GM12878 (cell line): ENCODE data around the gene CDC45. TPM values are rescaled to one million over a fixed set of nuclear protein-coding genes. Genes with fewer than 3 reads are reported as not detected.

Source experiments
- ATAC-seq: fragments of 200-7000 bp; cut with Tn5 transposase; 3 replicates; pipeline ENCODE4 v1.9.1; 2020; ENCODE audit warnings: mild to moderate bottlenecking, moderate library complexity
- BruUV-seq: library from RNA; stranded (reverse); fragments of 400-500 nt; replicated peaks from 2 replicates; lab custom pipeline; 2021; lab: Mats Ljungman, UMichigan
- CTCF ChIA-PET: fragments of 300-600 bp; sonication (Branson Sonifier 250); formaldehyde crosslinking; extraction: SDS; loops from one replicate; lab custom pipeline; 2021; ENCODE audit warnings: inconsistent platforms; lab: Yijun Ruan, JAX
- POLR2A ChIA-PET: fragments of 350-600 bp; formaldehyde crosslinking; extraction: SDS; loops from one replicate; lab custom pipeline; 2021; ENCODE audit warnings: inconsistent platforms; lab: Charles Lee
- RAD21 ChIA-PET: fragments of 300-600 bp; sonication (Branson Sonifier 250); formaldehyde crosslinking; loops from one replicate; lab custom pipeline; 2023; ENCODE audit warnings: antibody characterized with exemption; ENCODE audit not compliant: unreplicated experiment; lab: Charles Lee
- SMC1A ChIA-PET: fragments of 300-600 bp; sonication (Branson Sonifier 250); formaldehyde crosslinking; loops from one replicate; lab custom pipeline; 2023; ENCODE audit not compliant: unreplicated experiment, uncharacterized antibody; lab: Charles Lee
- DNase-seq: peaks from one replicate; pipeline ENCODE4 v3.0.0-alpha.2; 2011; ENCODE audit warnings: low read depth, low spot score
- FAIRE-seq: peaks from 3 replicates; lab custom pipeline; 2011; peaks lifted over from hg19 to GRCh38; lab: Jason Lieb, UNC
- H2AFZ ChIP-seq: 2 replicates; pipeline ENCODE4 v1.6.0; 2011; ENCODE audit warnings: low read depth, low read length, control low read depth; ENCODE audit not compliant: control insufficient read depth
- H3K27ac ChIP-seq: 2 replicates; pipeline ENCODE4 v1.5.1; 2011; ENCODE audit warnings: control low read depth; ENCODE audit not compliant: control insufficient read depth, insufficient read depth
- H3K27me3 ChIP-seq, 2 experiments: replicated peaks in 1 of 2; 2 replicates each; pipeline versions ENCODE4 v1.6.0 to v1.6.1; 2011; ENCODE audit warnings: low read length in 1 of 2; ENCODE audit not compliant: control insufficient read depth in 2 of 2, insufficient read depth in 2 of 2
- H3K36me3 ChIP-seq, 2 experiments: 2 replicates each; pipeline ENCODE4 v1.5.1; 2011; ENCODE audit warnings: low read length in 1 of 2; ENCODE audit not compliant: control insufficient read depth in 2 of 2, insufficient read depth in 2 of 2
- H3K4me1 ChIP-seq: 2 replicates; pipeline ENCODE4 v1.6.1; 2011; ENCODE audit warnings: mild to moderate bottlenecking, low read length, moderate library complexity, mixed read lengths; ENCODE audit not compliant: control insufficient read depth, insufficient read depth
- H3K4me2 ChIP-seq: 2 replicates; pipeline ENCODE4 v1.6.0; 2011; ENCODE audit warnings: control low read depth; ENCODE audit not compliant: control insufficient read depth, insufficient read depth
- H3K4me3 ChIP-seq: fragments of 200-600 bp; sonication (generic); 2 replicates; pipeline ENCODE4 v1.5.1; 2016
- H3K79me2 ChIP-seq: 2 replicates; pipeline ENCODE4 v1.6.0; 2011; ENCODE audit warnings: low read length; ENCODE audit not compliant: control insufficient read depth, insufficient read depth
- H3K9ac ChIP-seq: 2 replicates; pipeline ENCODE4 v1.8.0; 2011; ENCODE audit warnings: low read length, control low read depth, mixed read lengths; ENCODE audit not compliant: control insufficient read depth, insufficient read depth
- H3K9me3 ChIP-seq: replicated peaks from 3 replicates; pipeline ENCODE4 v1.5.1; 2011; ENCODE audit warnings: mild to moderate bottlenecking, low read length; ENCODE audit not compliant: control insufficient read depth, insufficient read depth
- H4K20me1 ChIP-seq: 2 replicates; pipeline ENCODE4 v1.6.0; 2011; ENCODE audit not compliant: control insufficient read depth, insufficient read depth
- BRCA1 ChIP-seq: IDR thresholded peaks from 2 replicates; pipeline ENCODE4 v1.6.1; 2011; ENCODE audit warnings: low read depth, low read length, improper control_type of control experiment
- CEBPB ChIP-seq, 2 experiments: fragments of 150-350 bp in 1 of 2; IDR thresholded peaks; 2 replicates each; pipeline ENCODE4 v1.6.1; 2012 to 2014; ENCODE audit warnings: low read depth in 2 of 2, low read length in 2 of 2, borderline replicate concordance in 1 of 2, inconsistent platforms in 1 of 2
- CEBPZ ChIP-seq: fragments of 150-350 bp; IDR thresholded peaks from 2 replicates; pipeline ENCODE4 v1.6.1; 2016; ENCODE audit warnings: low read depth, low read length
- CREB1 ChIP-seq: IDR thresholded peaks from 2 replicates; pipeline ENCODE4 v1.6.1; 2012; ENCODE audit warnings: low read depth, mild to moderate bottlenecking, inconsistent platforms
- EED ChIP-seq: sonication (generic); IDR thresholded peaks from 2 replicates; pipeline ENCODE4 v1.6.1; 2016; ENCODE audit warnings: antibody characterized with exemption, low read depth
- FOXM1 ChIP-seq: IDR thresholded peaks from 2 replicates; pipeline ENCODE4 v1.6.1; 2012; ENCODE audit warnings: low read depth, mild to moderate bottlenecking, inconsistent platforms, low read length, moderate library complexity
- MXI1 ChIP-seq: fragments of 150-350 bp; IDR thresholded peaks from 2 replicates; pipeline ENCODE4 v1.6.1; 2011; ENCODE audit warnings: low read depth, mild to moderate bottlenecking, inconsistent platforms, low read length, improper control_type of control experiment
- NR2F1 ChIP-seq: fragments of 450-650 bp; conservative IDR thresholded peaks from 2 replicates; pipeline ENCODE4 v1.6.1; 2017; ENCODE audit warnings: mild to moderate bottlenecking
- POLR2AphosphoS5 ChIP-seq: IDR thresholded peaks from 2 replicates; pipeline ENCODE4 v1.6.1; 2011; ENCODE audit warnings: mild to moderate bottlenecking, low read length, inconsistent platforms
- RUNX3 ChIP-seq: IDR thresholded peaks from 2 replicates; pipeline ENCODE4 v1.6.1; 2012; ENCODE audit warnings: low read length, inconsistent platforms
- SIN3A ChIP-seq: IDR thresholded peaks from 2 replicates; pipeline ENCODE4 v1.6.1; 2012; ENCODE audit warnings: low read depth, low read length, improper control_type of control experiment
- SREBF1 ChIP-seq: IDR thresholded peaks from 2 replicates; pipeline ENCODE4 v1.6.1; 2012; ENCODE audit warnings: mild to moderate bottlenecking, low read length
- SREBF2 ChIP-seq: IDR thresholded peaks from 2 replicates; pipeline ENCODE4 v1.6.1; 2012; ENCODE audit warnings: mild to moderate bottlenecking, low read length
- TBL1XR1 ChIP-seq: IDR thresholded peaks from 2 replicates; pipeline ENCODE4 v1.6.1; 2012; ENCODE audit warnings: low read depth, low read length, improper control_type of control experiment
- WRNIP1 ChIP-seq: IDR thresholded peaks from 2 replicates; pipeline ENCODE4 v1.6.1; 2011; ENCODE audit warnings: low read depth, low read length, improper control_type of control experiment, borderline replicate concordance
- ZBED1 ChIP-seq: IDR thresholded peaks from 2 replicates; pipeline ENCODE4 v1.6.1; 2016; ENCODE audit warnings: borderline replicate concordance
- ZNF217 ChIP-seq: fragments of 450-650 bp; IDR thresholded peaks from 2 replicates; pipeline ENCODE4 v1.6.1; 2017; ENCODE audit warnings: antibody characterized with exemption, mild to moderate bottlenecking
- ZNF24 ChIP-seq: fragments of 450-650 bp; IDR thresholded peaks from 2 replicates; pipeline ENCODE4 v1.6.1; 2017; ENCODE audit warnings: antibody characterized with exemption, mild to moderate bottlenecking
- ZZZ3 ChIP-seq: IDR thresholded peaks from 2 replicates; pipeline ENCODE4 v1.6.1; 2011; ENCODE audit warnings: low read depth; ENCODE audit not compliant: control insufficient read depth, insufficient read length
- WGBS: methylation state at CpG from one replicate; pipeline ENCODE4 v1.1.6; 2016; ENCODE audit warnings: low lambda C conversion rate; ENCODE audit not compliant: insufficient replicate concordance, insufficient coverage; ENCODE audit errors: missing lambda C conversion rate; 5-methylcytosine and 5-hydroxymethylcytosine counted together
- in situ Hi-C: fragments of 300-500 bp; cut with MboI; formaldehyde crosslinking; loops from 9 replicates; pipeline ENCODE4 v1.14.3; 2018; ENCODE audit warnings: mixed read lengths
- intact Hi-C: fragments of 100-400 bp; cut with micrococcal nuclease; formaldehyde crosslinking; loops from one replicate; pipeline ENCODE4 v1.14.2; 2022; ENCODE audit not compliant: unreplicated experiment
- polyA plus RNA-seq, 11 experiments: library from polyadenylated mRNA; depleted of rRNA in 4 of 11; unstranded in 6 of 11; stranded (reverse) in 5 of 11; fragments of >200 nt; fragmentation: Nextera tagmentation in 4 of 11; fragmentation: Illumina TruSeq in 1 of 11; extraction: Ambion mirVana in 4 of 11; extraction: Trizol in 1 of 11; gene quantifications; 1 replicate in 1 of 11; 2 replicates in 10 of 11; pipeline versions ENCODE4 v1.2.1 to v1.2.3, GENCODE V29; 2011 to 2016; ENCODE audit warnings: inconsistent platforms in 2 of 11, missing spikeins in 2 of 11, low read depth in 1 of 11
- total RNA-seq, 4 experiments: library from RNA; depleted of rRNA in 3 of 4; stranded (reverse); fragments of >200 nt in 3 of 4; fragmentation: Illumina TruSeq in 1 of 4; extraction: Trizol in 1 of 4; gene quantifications; 2 replicates each; pipeline versions ENCODE4 v1.2.1 to v1.2.3, GENCODE V29; 2013 to 2021

CDC45 gene
- total and polyA plus RNA-seq, 10 of the 15 experiments (the other 5 are each of a cell fraction or from before 2014, with no cell fraction given), result 40.8 to 88.5 (median 54.2) TPM

GRCh38 chr22:19529811-19530210 is 50.1 kb downstream of the CDC45 start:
- intact Hi-C loops, result no loop called here
- no peaks in the 10 kb centered on the region for H4K20me1 ChIP-seq
- H3K4me1 ChIP-seq, result no peaks in the 10 kb centered on the region
- in situ Hi-C loops, result no loop called here
- no peak overlapping the region for H3K27ac ChIP-seq
- no peak for TF ChIP-seq WRNIP1
- TF ChIP-seq RUNX3, result no peak
- no peak for TF ChIP-seq SREBF1
- no peak for TF ChIP-seq ZBED1
- no peak for FAIRE-seq
- ChIA-PET POLR2A (no interaction called here), CTCF (no interaction called here), SMC1A (interaction anchor here (1.2 to 1.6 kb wide), 2 partner anchors 10 to 272 kb away, joined by 3 read pairs; no protein-coding TSS in a partner anchor), RAD21 (no interaction called here)
- no peak for DNase-seq
- no peaks in the 10 kb centered on the region for H3K36me3 ChIP-seq
- H3K4me2 ChIP-seq, result no peak overlapping the region
- H2AFZ ChIP-seq, result no peak overlapping the region
- H3K9me3 ChIP-seq, result no peaks in the 10 kb centered on the region
- no peak overlapping the region for H3K4me3 ChIP-seq
- WGBS, result 29% methylated on average over 4 of the region's 4 CpGs
- no peak for ATAC-seq
- BruUV-seq, result no TSS peak
- H3K27me3 ChIP-seq, result no peaks in the 10 kb centered on the region
- H3K79me2 ChIP-seq, result no peaks in the 10 kb centered on the region
- no peak overlapping the region for H3K9ac ChIP-seq

DNA sequence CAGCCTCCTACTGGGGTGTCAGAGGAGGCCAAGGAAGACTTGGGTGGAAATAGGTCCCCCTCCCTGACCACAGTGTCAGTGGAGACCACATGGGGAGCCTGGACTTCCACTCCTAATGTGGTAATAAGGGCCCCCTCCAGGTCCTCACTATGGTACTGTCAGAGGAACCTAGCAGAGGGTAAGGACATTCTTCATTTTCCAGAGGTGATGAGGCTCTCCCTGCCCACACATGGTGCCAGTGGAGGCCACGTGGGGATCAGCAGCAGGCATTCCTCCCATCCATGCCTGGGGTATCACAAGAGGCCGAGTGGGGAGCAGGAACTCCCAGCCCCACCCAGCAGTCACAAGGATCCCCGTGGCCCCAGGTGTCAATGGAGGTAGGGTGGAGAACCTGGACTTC is 51.0 kb downstream of the CDC45 start:
- no TSS peak for BruUV-seq
- no peaks in the 10 kb centered on the region for H3K79me2 ChIP-seq
- H3K36me3 ChIP-seq, result no peaks in the 10 kb centered on the region
- DNase-seq, result no peak
- CTCF ChIA-PET, result no interaction called here
- RAD21 ChIA-PET, result no interaction called here
- no peaks in the 10 kb centered on the region for H3K9me3 ChIP-seq
- FAIRE-seq, result no peak
- no peak overlapping the region for H3K4me2 ChIP-seq
- no peaks in the 10 kb centered on the region for H3K27me3 ChIP-seq
- 0% methylated on average over 3 of the region's 3 CpGs for WGBS
- POLR2A ChIA-PET, result no interaction called here
- no peak overlapping the region for H3K4me3 ChIP-seq
- in situ Hi-C loops (no loop called here), intact Hi-C loops (no loop called here)
- no peak for ATAC-seq
- SMC1A ChIA-PET, result interaction anchor here (1.2 kb wide), 1 partner anchor 273 kb away, joined by 3 read pairs; no protein-coding TSS in a partner anchor
- no peak overlapping the region for H2AFZ ChIP-seq
- H4K20me1 ChIP-seq, result no peaks in the 10 kb centered on the region
- H3K4me1 ChIP-seq, result no peaks in the 10 kb centered on the region
- H3K27ac ChIP-seq, result no peak overlapping the region
- H3K9ac ChIP-seq, result no peak overlapping the region
- no peak for TF ChIP-seq SREBF2
- TF ChIP-seq EED, result no peak
- no peak for TF ChIP-seq CREB1
- TF ChIP-seq TBL1XR1, result no peak
- no peak for TF ChIP-seq ZNF24
- TF ChIP-seq CEBPB (IDR thresholded peaks at IDR 0.05; ENCODE audit: borderline replicate concordance in 1 of 2, low read depth in 2 of 2, low read length in 2 of 2), result no peak
- TF ChIP-seq ZZZ3, result no peak
- no peak for TF ChIP-seq SIN3A
- no peak for TF ChIP-seq POLR2AphosphoS5
- TF ChIP-seq BRCA1, result no peak
- no peak for TF ChIP-seq FOXM1
- TF ChIP-seq ZNF217, result no peak
- no peak for TF ChIP-seq NR2F1
- no peak for TF ChIP-seq CEBPZ
- TF ChIP-seq MXI1, result no peak
